Muscle of back (tissue), 11 donors: ENCODE measurements around the gene ONECUT1. TPM values are rescaled to one million over a fixed set of nuclear protein-coding genes. Genes with fewer than 3 reads are reported as not detected.

Source experiments
- DNase-seq, 3 donors: peaks; one replicate each; pipeline versions ENCODE4 v3.0.0 to v3.0.0-alpha.2; 2013
- polyA plus RNA-seq, 10 donors: library from polyadenylated mRNA; unstranded; fragments of 120-200 nt; gene quantifications; one replicate each; pipeline ENCODE4 v1.2.1, GENCODE V29; 2013; ENCODE audit not compliant: insufficient read length in 10 of 10

The ONECUT1 gene
- polyA plus RNA-seq, 10 donors, result not detected

- DNase-seq, result peak in 1 of 3 donors; percentile 48
Measured at GRCh38 chr15:52783929-52784798, 6.0 kb downstream of the ONECUT1 start.

GRCh38 chr15:52783191-52783829, 6.8 kb downstream of the ONECUT1 start:
- DNase-seq, result peak in 1 of 3 donors; percentile 32

DNA sequence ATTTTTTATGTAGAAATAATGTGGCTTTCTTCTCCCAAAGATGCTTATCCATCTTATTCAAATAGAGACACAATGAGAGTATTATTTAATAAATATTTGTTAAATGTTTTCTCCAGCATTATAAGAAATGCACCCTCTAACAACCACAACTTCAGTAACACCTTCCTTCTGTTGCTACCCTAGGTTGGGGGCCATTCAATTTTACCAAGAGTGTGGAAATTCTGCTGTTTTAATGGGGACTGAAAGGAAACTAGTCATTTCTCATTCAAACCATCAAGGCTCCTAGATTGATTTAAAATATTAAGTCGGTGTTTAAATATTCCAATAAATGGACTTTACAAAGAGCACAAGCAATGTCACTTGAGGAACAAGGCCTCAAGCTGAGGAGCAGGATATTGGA, 7.6 kb downstream of the ONECUT1 start:
- DNase-seq, result peak in 1 of 3 donors; percentile 2

DNA sequence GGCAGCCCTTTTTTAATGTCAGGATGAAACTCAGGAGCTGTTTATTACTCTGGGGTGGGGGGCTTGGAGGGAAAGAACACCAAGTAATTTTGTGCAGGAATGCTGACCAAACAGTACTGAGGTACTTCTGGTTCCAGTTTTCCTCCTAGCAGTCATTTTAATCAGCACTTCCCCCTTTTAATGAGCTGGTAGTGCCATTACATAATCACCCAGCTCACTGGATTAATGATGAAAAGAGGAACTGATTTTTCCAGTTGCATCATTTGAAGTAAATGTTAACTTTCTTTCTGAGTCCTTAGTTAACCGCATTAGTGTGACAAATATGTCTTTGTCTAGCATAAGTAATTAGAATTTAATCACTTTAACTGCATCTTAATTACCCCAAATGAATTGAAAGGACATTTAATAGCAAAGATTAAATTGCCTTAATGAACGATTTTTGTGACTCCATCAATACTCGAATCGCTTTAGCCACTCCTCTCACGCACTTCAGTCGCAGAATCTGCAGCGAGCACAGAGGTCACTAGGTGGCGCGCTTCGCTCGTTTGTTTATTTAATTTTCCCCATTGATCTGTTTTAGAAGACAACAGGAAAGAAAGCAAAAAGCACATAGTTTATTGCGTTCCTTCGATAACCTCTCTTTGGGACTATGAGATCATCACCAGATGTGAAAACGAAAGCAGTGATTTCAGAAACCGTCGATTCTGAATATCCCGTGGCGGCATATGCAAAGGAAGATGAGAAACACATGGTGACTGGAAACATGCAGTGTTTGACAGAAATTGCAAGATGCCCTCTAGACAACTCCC, 9.8 kb downstream of the ONECUT1 start:
- peak; percentile 45 to 84 (median 75) for DNase-seq

DNA sequence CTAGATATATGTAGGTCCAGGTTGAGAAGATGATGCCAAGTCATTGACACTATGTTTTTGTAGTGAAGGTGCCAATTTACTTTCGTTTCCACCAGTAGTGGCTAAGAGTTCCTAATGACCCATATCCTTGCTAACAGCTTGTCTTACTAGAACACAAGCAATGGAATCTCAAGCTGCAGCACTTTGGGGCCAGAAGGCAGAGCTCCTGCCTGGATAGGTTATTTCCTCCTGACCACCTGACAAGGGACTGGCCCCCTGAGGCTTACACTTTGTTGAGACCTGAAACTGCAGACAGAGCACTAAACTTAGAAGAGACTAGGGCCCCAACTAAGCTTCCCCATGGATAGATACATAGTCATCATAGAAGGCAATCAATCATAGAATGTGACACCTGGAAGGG, 11.7 kb downstream of the ONECUT1 start:
- no peak for DNase-seq

DNA sequence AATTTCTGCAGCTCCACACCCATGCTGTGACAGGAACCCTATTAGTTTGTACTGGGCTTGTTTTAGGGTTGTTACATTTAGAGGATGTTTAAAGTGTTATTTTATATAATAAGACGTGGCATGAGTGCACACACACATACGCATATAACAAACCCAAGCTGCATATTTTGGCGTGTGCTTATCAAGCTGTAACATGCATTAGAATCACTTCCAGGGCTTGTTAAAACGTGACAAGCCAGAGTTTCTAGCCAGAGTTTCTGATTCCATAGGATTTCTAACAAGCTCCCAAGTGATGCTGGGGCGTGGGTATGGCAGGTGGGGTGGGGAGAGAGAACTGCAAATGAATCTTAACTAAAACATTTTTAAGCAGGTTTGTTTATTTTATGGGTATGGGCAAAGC, 17.4 kb downstream of the ONECUT1 start:
- no peak for DNase-seq

DNA sequence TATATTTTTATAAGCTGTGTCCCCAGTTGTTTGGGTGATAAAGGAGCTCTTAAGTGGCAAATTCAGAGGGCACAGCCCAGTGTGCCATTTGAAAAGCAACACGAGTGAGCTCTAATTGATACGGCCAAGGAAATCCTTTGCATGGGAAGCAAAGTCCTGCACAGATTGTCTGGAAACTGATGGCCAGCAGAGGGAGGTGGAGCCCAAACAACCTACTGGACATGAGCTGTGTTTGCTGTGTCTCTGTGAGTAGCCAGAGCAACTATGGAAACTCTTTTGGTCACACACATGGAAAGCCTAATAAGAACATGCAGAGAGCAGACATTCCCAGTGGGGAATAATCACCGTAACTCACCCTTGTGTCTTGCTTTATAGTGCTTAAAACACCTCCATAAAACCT, 24.4 kb downstream of the ONECUT1 start:
- DNase-seq, result no peak

DNA sequence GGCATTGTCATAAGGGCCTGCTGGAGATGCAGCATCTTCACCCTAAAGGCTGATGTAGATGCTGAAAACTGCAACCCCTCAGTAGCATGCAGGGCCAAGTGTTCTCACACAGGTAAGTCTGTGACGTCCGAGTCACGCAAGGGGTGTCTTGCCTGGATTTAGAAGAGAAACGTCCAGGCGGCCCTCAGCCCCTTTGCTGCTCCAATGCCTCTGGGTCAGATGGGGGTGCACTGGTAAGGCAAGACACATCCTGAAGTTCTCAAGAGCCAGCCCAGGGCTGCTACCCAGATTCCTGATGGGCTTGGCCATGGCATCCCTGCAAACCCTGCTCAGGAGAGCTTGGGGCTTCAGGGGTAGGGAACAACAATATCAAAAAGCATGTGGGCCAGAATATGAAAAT, 25.4 kb downstream of the ONECUT1 start:
- DNase-seq, result no peak

DNA sequence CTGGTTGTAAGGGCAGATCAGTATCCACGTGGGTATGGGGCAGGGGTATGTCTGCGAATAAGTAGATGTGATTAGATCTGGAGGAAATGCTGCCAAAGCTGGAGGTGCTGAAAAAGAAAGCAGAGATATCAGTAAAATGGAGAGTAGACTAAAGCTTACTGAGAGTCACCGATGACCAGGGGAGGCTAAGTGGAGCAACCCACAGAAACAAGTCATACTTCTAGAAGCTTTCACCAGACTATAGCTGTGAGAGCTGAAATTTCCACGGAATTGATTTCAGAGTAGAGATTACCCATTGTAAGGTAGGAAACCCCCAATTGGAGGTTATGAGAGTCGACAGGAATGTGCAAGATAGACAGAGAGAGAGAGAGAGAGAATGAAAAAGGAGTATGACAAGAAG, 27.5 kb downstream of the ONECUT1 start:
- no peak for DNase-seq

DNA sequence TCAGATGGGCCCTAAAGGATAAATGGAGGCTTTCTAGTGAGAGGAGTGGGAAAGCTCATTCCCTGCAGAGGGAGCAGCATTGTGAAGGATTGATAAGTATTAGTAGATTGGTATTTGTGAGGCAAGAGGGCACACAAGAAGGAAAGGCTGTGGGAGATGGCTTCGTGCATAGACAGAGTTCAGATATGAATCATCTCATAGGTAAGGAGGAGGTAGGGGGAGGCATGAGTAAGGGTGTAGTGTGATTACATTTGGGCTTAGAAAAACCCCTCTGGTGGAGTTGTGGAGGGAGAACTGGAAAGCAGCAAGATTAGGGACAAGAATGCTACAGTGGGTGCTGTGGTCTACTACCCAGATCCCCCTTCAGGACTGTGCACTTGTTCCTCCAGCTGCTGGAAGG, 29.6 kb downstream of the ONECUT1 start:
- DNase-seq, result no peak

DNA sequence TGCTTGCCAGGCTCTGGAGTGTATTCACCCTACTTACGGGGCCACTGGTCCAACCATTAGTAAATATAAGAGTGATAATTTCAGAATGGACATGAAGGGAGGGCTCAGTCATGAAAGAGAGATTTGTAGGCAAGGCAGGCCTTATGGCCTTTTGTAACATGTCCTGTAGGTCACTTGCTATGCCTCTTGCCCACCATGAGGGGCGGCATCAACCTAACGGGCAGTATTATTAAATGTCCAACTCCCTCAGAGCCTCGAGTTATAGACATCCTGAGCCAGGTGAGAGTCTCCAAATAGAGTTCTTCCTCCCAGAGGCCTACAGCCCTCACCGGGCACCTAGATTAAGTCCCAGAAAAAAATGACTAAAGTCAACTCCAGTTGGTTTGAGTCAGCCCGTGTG, 30.2 kb downstream of the ONECUT1 start:
- DNase-seq, result no peak

DNA sequence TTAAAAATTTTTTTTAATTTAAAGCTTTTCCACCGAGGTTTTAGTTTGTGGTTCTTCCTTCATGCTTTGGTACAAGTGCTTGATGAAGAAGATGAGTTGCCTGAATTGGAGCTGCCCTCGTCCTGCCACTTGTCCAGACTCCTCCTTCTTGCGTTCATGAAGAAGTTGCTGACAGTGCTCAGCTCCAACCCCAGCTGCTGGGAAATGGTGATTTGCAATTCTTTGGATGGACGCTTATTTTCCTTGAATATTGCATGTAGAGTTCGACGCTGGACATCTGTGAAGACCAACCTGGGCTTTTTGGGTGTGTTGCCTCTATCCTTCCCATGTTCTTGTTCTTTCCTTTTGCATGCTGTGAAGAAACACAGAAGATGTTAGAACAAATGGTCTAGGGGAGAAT, 32.6 kb downstream of the ONECUT1 start:
- no peak for DNase-seq

- no peak for DNase-seq
Measured at GRCh38 chr15:52751522-52751921, 38.6 kb downstream of the ONECUT1 start.

- DNase-seq, result no peak
Measured at GRCh38 chr15:52749258-52749657, 40.9 kb downstream of the ONECUT1 start.

- DNase-seq, result no peak
Measured at GRCh38 chr15:52746162-52746757, 43.9 kb downstream of the ONECUT1 start.

- no peak for DNase-seq
Measured at GRCh38 chr15:52745326-52746161, 44.6 kb downstream of the ONECUT1 start.

GRCh38 chr15:52738311-52738710, 51.8 kb downstream of the ONECUT1 start:
- no peak for DNase-seq

- DNase-seq, result no peak
Measured at GRCh38 chr15:52737720-52738119, 52.4 kb downstream of the ONECUT1 start.

DNA sequence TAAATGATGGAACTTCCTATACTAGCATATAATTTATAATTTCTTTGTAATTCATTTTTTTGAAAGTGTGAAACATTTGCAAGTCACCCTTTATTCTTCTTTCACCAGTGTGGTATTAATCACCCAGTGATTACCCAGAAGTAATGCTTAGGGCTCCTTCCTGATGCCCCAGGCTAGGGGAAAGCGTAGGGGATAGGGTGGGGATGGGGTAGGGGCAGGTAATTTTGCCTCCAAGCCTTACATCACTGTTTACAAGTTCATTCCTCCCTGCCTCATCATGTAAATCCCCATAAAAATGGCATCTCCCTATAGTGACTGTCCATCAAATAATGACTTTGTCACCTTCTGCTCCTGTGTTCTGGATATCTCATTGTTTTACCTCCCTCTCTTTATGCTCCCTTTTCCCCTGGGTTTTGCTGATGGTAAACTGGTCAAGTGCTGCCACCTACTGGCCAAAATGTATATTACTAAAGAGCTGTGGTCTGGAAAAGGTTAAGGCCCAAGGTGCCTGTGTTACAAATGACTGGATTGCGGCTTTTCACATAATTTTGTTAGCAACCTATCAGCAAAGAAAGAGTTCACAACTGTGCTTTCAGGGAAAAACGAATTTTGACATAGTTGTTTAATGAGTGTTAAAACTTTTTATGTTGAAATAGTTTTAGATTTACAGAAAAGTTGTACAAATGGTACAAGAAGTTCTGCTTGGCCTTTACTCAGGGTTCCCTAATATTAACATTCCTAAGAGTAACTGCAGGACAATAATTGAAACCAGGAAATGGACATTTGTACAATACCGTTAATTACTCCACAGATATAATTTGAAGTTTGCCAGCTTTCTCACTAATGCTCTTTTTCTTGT, 54.7 kb downstream of the ONECUT1 start:
- peak; percentile 51 to 70 (median 61) for DNase-seq

DNA sequence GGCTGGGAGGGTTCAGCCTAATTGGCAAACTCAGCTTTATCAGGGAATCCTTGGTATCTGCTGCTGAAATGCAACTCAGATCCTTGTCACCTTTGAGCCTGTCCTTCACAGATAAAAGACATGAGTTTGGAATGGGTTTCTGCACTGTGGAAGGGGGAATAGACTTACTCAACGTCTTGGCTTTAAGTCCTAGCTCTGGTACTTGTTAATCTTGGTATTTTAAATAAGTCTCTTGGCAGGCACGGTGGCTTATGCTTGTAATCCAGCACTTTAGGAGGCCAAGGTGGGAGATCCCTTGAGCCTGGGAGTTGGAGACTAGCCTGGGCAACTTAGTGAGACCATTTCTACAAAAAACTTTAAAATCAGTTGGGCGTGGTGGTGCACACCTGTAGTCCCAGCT, 55.8 kb downstream of the ONECUT1 start:
- no peak for DNase-seq
